Fibroblast of lung (primary cell): Measurements from ENCODE around the gene ACTRT2. TPM values are rescaled to one million over a fixed set of nuclear protein-coding genes. Genes with fewer than 3 reads are reported as not detected.

ENCODE experiments used
- DNase-seq, 2 donors: peaks; one replicate each; pipeline versions ENCODE4 v3.0.0 to v3.0.0-alpha.2; 2010; ENCODE audit warnings: low read depth in 2 of 2
- H2AFZ ChIP-seq: 2 replicates; pipeline ENCODE4 v1.5.1; 2012; ENCODE audit warnings: low read length, control low read depth, inconsistent platforms
- H3K27ac ChIP-seq: 2 replicates; pipeline ENCODE4 v1.5.1; 2011; ENCODE audit warnings: low read length, control low read depth; ENCODE audit not compliant: insufficient read depth
- H3K27me3 ChIP-seq: 2 replicates; pipeline ENCODE4 v1.5.1; 2011; ENCODE audit warnings: mild to moderate bottlenecking, low read length; ENCODE audit not compliant: control insufficient read depth, insufficient read depth
- H3K36me3 ChIP-seq: 2 replicates; pipeline ENCODE4 v1.5.1; 2011; ENCODE audit warnings: low read length; ENCODE audit not compliant: control insufficient read depth, insufficient read depth
- H3K4me1 ChIP-seq: 2 replicates; pipeline ENCODE4 v1.5.1; 2011; ENCODE audit warnings: low read length; ENCODE audit not compliant: control insufficient read depth, insufficient read depth; ENCODE audit errors: extremely low read depth
- H3K4me2 ChIP-seq: 2 replicates; pipeline ENCODE4 v1.5.1; 2011; ENCODE audit warnings: low read length, control low read depth; ENCODE audit not compliant: insufficient read depth; ENCODE audit errors: extremely low read depth
- H3K4me3 ChIP-seq, 4 experiments: fragments of 200-600 bp in 1 of 4; sonication (generic) in 1 of 4; replicated peaks in 1 of 4; 2 replicates each; pipeline ENCODE4 v1.5.1; 2011 to 2016; ENCODE audit warnings: low read length in 4 of 4, low read depth in 3 of 4, mild to moderate bottlenecking in 3 of 4, control low read depth in 2 of 4, inconsistent platforms in 1 of 4, mixed read lengths in 1 of 4; ENCODE audit not compliant: insufficient read depth in 1 of 4; ENCODE audit errors: control extremely low read depth in 1 of 4
- H3K79me2 ChIP-seq: 2 replicates; pipeline ENCODE4 v1.5.1; 2012; ENCODE audit warnings: mild to moderate bottlenecking, low read length, inconsistent platforms; ENCODE audit not compliant: control insufficient read depth, insufficient read depth
- H3K9ac ChIP-seq: 2 replicates; pipeline ENCODE4 v1.5.1; 2011; ENCODE audit warnings: mild to moderate bottlenecking, low read length, control low read depth; ENCODE audit not compliant: insufficient read depth
- H3K9me3 ChIP-seq: 2 replicates; pipeline ENCODE4 v1.5.1; 2012; ENCODE audit warnings: low read depth, low read length; ENCODE audit not compliant: control insufficient read depth, insufficient read depth
- H4K20me1 ChIP-seq: 2 replicates; pipeline ENCODE4 v1.5.1; 2011; ENCODE audit warnings: low read length; ENCODE audit not compliant: control insufficient read depth, insufficient read depth; ENCODE audit errors: extremely low read depth
- CTCF ChIP-seq, 2 donors: IDR thresholded peaks in 1 of 2; conservative IDR thresholded peaks in 1 of 2; 1 replicate in 1 of 2; 2 replicates in 1 of 2; pipeline ENCODE4 v1.5.1; 2011 to 2012; ENCODE audit warnings: low read length in 2 of 2, control low read depth in 1 of 2, inconsistent platforms in 1 of 2, low read depth in 1 of 2, mild to moderate bottlenecking in 1 of 2
- EZH2 ChIP-seq: IDR thresholded peaks from 2 replicates; pipeline ENCODE4 v1.5.1; 2012; ENCODE audit warnings: low read length, control low read depth, mild to moderate bottlenecking; ENCODE audit errors: missing control alignments
- polyA plus RNA-seq, 2 donors: library from polyadenylated mRNA; depleted of rRNA in 1 of 2; stranded (reverse) in 1 of 2; unstranded in 1 of 2; fragments of >200 nt; gene quantifications; 2 replicates each; pipeline ENCODE4 v1.2.1, GENCODE V29; 2011 to 2012; ENCODE audit warnings: missing spikeins in 1 of 2
- total RNA-seq: library from RNA; depleted of rRNA; stranded (reverse); fragments of >200 nt; gene quantifications from 2 replicates; pipeline ENCODE4 v1.2.1, GENCODE V29; 2014

The ACTRT2 gene
- total and polyA plus RNA-seq, 2 donors (not counting 1 experiment from before 2014, with no cell fraction given): not detected

DNA sequence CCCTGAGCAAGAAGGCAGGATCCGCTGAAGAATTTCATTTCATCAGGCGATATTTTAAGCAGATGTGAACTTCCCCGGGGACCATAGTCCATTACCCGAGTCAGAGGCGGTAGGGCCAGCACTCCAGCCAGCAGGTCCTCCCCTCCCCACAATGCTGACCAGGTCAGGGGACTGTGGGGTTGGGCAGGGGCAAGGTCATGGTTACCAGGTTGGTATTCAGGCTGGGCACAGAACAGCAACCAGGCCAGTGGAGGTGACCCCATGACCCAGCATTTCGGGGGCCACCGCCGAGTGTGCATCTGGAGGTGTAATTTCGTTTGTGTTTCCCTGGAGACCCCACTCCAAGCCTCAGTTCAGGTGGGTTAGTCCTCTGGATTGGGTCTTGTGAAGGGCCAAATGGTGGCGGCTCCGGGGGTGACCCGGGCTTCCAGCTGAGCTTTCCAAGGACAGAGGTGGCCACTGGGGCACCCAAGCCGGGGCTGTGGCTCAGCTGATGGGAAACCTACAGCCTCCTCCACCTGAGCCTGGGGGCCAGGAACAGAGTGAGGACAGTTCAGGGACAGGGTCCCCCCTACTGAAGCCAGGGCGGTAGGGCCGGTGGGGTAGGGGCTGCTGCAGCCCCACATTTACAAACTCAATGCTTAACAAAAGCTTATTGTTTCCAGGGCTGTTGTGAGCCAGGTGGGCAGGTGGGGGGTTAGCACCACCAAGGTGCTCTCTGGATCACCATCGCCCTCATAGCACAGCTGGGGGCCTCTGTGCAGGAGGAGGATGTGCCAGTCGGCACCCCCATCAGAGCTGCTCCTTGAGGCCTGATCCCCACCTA lies 50.5 kb downstream of the ACTRT2 start:
- Histone ChIP-seq H4K20me1 (no peaks in the 10 kb centered on the region), H3K27me3 (peaks cover 9% of the 10 kb centered on the region), H3K4me3 (no peak overlapping the region), H3K9me3 (no peaks in the 10 kb centered on the region), H2AFZ (no peak overlapping the region), H3K27ac (no peak overlapping the region), H3K79me2 (no peaks in the 10 kb centered on the region), H3K4me2 (no peak overlapping the region), H3K36me3 (no peaks in the 10 kb centered on the region), H3K4me1 (no peaks in the 10 kb centered on the region), H3K9ac (no peak overlapping the region)
- TF ChIP-seq CTCF (conservative IDR thresholded peaks at IDR 0.05 in 1 of 2, IDR thresholded peaks at IDR 0.05 in 1 of 2; ENCODE audit: low read depth in 1 of 2, low read length in 2 of 2) (no peak), EZH2 (no peak)
- DNase-seq: no peak

Other genes starting within 250 kb of the ACTRT2 start
- under 0.01 and 0.17 TPM in 2 replicates for gene TTC34, start 219.8 kb upstream of the ACTRT2 start, total RNA-seq
- 0.02 and 0.05 TPM in 2 replicates for gene TTC34, start 219.8 kb upstream of the ACTRT2 start, polyA plus RNA-seq
- 1.3 and 1.8 TPM in 2 replicates for gene PRDM16, start 47.7 kb downstream of the ACTRT2 start, total RNA-seq
- gene PRDM16, start 47.7 kb downstream of the ACTRT2 start, polyA plus RNA-seq: 0.15 and 0.30 TPM in 2 replicates